GM23338 (cell line): ENCODE data around the gene CELF4. TPM values are rescaled to one million over a fixed set of nuclear protein-coding genes. Genes with fewer than 3 reads are reported as not detected.

ENCODE experiments used
- ATAC-seq: fragments of 200-7000 bp; cut with Tn5 transposase; 3 replicates; pipeline ENCODE4 v1.9.1; 2020
- DNase-seq: peaks from one replicate; pipeline ENCODE4 v3.0.0-alpha.2; 2015; ENCODE audit warnings: low spot score
- H2AFZ ChIP-seq: fragments of 200-600 bp; sonication (generic); 2 replicates; pipeline ENCODE4 v1.8.0; 2016; ENCODE audit warnings: antibody characterized with exemption, mild to moderate bottlenecking, moderate library complexity
- H3F3A ChIP-seq: fragments of 200-600 bp; sonication (generic); replicated peaks from 2 replicates; pipeline ENCODE4 v1.8.0; 2017; ENCODE audit warnings: antibody characterized with exemption, mixed run types, low read depth
- H3K27ac ChIP-seq: fragments of 200-600 bp; sonication (generic); 2 replicates; pipeline ENCODE4 v1.6.1; 2016; ENCODE audit warnings: low read depth
- H3K27me3 ChIP-seq: fragments of 200-600 bp; sonication (generic); 2 replicates; pipeline ENCODE4 v1.8.0; 2016; ENCODE audit warnings: mild to moderate bottlenecking, mixed run types, moderate library complexity; ENCODE audit not compliant: insufficient read depth
- H3K36me3 ChIP-seq: fragments of 200-600 bp; sonication (generic); 2 replicates; pipeline ENCODE4 v1.8.0; 2016; ENCODE audit warnings: mild to moderate bottlenecking; ENCODE audit not compliant: insufficient read depth
- H3K4me1 ChIP-seq: fragments of 200-600 bp; sonication (generic); 2 replicates; pipeline ENCODE4 v1.8.0; 2016; ENCODE audit warnings: mild to moderate bottlenecking, moderate library complexity; ENCODE audit not compliant: insufficient read depth
- H3K4me2 ChIP-seq: fragments of 200-600 bp; sonication (generic); 2 replicates; pipeline ENCODE4 v1.7.1; 2017; ENCODE audit warnings: mixed run types
- H3K4me3 ChIP-seq: fragments of 200-600 bp; sonication (generic); 2 replicates; pipeline ENCODE4 v1.6.1; 2016; ENCODE audit warnings: mixed run types
- H3K79me2 ChIP-seq: fragments of 200-600 bp; sonication (generic); replicated peaks from 2 replicates; pipeline ENCODE4 v1.8.0; 2017; ENCODE audit warnings: mild to moderate bottlenecking; ENCODE audit not compliant: insufficient read depth
- H3K9me2 ChIP-seq: fragments of 200-600 bp; sonication (generic); 2 replicates; pipeline ENCODE4 v1.8.0; 2017; ENCODE audit not compliant: insufficient read depth
- H4K20me1 ChIP-seq: fragments of 200-600 bp; sonication (generic); replicated peaks from 2 replicates; pipeline ENCODE4 v1.8.0; 2017; ENCODE audit warnings: mild to moderate bottlenecking; ENCODE audit not compliant: insufficient read depth
- H3K27ac Mint-ChIP-seq: 2 replicates; pipeline ENCODE4 v1.8.0; 2020; ENCODE audit warnings: inconsistent platforms, mild to moderate bottlenecking, moderate library complexity, mixed read lengths
- H3K27me3 Mint-ChIP-seq: 3 replicates; pipeline ENCODE4 v1.8.0; 2022; ENCODE audit warnings: low read depth, mild to moderate bottlenecking, moderate library complexity, mixed read lengths, inconsistent platforms; ENCODE audit not compliant: insufficient read depth, poor library complexity
- H3K36me3 Mint-ChIP-seq: 3 replicates; pipeline ENCODE4 v1.8.0; 2021; ENCODE audit warnings: low read depth, mild to moderate bottlenecking, inconsistent platforms, moderate library complexity, mixed read lengths
- H3K4me1 Mint-ChIP-seq: 3 replicates; pipeline ENCODE4 v1.8.0; 2020; ENCODE audit warnings: mild to moderate bottlenecking, inconsistent platforms, mixed read lengths
- H3K4me3 Mint-ChIP-seq: 3 replicates; pipeline ENCODE4 v1.8.0; 2021; ENCODE audit warnings: moderate library complexity, mild to moderate bottlenecking, inconsistent platforms, mixed read lengths
- H3K9me3 Mint-ChIP-seq: 3 replicates; pipeline ENCODE4 v1.8.0; 2020; ENCODE audit warnings: moderate library complexity, mild to moderate bottlenecking, inconsistent platforms, mixed read lengths
- EZH2phosphoT487 ChIP-seq: fragments of 200-600 bp; sonication (generic); IDR thresholded peaks from one replicate; pipeline ENCODE4 v1.8.1; 2018; ENCODE audit warnings: antibody characterized with exemption; ENCODE audit not compliant: unreplicated experiment
- NANOG ChIP-seq: IDR thresholded peaks from 2 replicates; pipeline ENCODE4 v1.6.1; 2016; ENCODE audit warnings: antibody characterized with exemption, borderline replicate concordance
- ZNF114 ChIP-seq: fragments of 250-450 bp; sonication (Bioruptor Pico); IDR thresholded peaks from 2 replicates; pipeline ENCODE4 v1.5.0; 2020; ENCODE audit warnings: mild to moderate bottlenecking, moderate library complexity
- polyA plus RNA-seq: library from polyadenylated mRNA; unstranded; fragments of >200 nt; fragmentation: Nextera tagmentation; extraction: Ambion mirVana; gene quantifications from 2 replicates; pipeline ENCODE4 v1.2.1, GENCODE V29; 2016
- total RNA-seq: library from RNA; depleted of rRNA; stranded (reverse); fragments of >200 nt; shearing (Covaris generic); gene quantifications from 2 replicates; pipeline ENCODE4 v1.2.3, GENCODE V29; 2014
- TF ChIP-seq, protein P1 (sequence below): fragments of 250-450 bp; sonication (Bioruptor Pico); IDR thresholded peaks from 2 replicates; pipeline ENCODE4 v1.5.0; 2020; ENCODE audit warnings: mild to moderate bottlenecking, moderate library complexity
- TF ChIP-seq, protein P2 (sequence below): IDR thresholded peaks from one replicate; pipeline ENCODE4 v1.6.1; 2018; ENCODE audit warnings: antibody characterized with exemption; ENCODE audit not compliant: unreplicated experiment

The CELF4 gene
- total and polyA plus RNA-seq, 2 experiments from 2014 or later: 2.6 to 6.7 TPM

DNA sequence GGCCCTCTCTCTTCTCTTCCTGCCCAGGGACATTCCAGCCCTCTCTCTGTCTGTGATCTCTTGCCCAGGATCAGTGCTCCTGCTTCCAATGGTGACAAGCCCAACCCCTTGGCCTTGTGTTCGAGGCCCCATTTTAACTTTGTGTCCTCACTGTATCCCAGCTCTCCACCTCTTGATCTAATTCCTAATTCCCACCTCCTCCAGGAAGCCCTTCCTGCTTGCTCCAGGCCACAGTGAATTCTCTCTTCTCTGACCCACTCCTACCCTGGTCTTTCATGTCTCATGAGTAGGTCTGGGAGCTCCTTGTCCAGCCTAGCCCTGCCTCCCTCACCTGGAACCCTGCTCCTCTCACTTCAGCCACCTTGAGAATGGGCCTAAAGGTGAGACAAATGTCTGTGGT is 249.1 kb downstream of the CELF4 start (continued):
- TF ChIP-seq, protein P1, sequence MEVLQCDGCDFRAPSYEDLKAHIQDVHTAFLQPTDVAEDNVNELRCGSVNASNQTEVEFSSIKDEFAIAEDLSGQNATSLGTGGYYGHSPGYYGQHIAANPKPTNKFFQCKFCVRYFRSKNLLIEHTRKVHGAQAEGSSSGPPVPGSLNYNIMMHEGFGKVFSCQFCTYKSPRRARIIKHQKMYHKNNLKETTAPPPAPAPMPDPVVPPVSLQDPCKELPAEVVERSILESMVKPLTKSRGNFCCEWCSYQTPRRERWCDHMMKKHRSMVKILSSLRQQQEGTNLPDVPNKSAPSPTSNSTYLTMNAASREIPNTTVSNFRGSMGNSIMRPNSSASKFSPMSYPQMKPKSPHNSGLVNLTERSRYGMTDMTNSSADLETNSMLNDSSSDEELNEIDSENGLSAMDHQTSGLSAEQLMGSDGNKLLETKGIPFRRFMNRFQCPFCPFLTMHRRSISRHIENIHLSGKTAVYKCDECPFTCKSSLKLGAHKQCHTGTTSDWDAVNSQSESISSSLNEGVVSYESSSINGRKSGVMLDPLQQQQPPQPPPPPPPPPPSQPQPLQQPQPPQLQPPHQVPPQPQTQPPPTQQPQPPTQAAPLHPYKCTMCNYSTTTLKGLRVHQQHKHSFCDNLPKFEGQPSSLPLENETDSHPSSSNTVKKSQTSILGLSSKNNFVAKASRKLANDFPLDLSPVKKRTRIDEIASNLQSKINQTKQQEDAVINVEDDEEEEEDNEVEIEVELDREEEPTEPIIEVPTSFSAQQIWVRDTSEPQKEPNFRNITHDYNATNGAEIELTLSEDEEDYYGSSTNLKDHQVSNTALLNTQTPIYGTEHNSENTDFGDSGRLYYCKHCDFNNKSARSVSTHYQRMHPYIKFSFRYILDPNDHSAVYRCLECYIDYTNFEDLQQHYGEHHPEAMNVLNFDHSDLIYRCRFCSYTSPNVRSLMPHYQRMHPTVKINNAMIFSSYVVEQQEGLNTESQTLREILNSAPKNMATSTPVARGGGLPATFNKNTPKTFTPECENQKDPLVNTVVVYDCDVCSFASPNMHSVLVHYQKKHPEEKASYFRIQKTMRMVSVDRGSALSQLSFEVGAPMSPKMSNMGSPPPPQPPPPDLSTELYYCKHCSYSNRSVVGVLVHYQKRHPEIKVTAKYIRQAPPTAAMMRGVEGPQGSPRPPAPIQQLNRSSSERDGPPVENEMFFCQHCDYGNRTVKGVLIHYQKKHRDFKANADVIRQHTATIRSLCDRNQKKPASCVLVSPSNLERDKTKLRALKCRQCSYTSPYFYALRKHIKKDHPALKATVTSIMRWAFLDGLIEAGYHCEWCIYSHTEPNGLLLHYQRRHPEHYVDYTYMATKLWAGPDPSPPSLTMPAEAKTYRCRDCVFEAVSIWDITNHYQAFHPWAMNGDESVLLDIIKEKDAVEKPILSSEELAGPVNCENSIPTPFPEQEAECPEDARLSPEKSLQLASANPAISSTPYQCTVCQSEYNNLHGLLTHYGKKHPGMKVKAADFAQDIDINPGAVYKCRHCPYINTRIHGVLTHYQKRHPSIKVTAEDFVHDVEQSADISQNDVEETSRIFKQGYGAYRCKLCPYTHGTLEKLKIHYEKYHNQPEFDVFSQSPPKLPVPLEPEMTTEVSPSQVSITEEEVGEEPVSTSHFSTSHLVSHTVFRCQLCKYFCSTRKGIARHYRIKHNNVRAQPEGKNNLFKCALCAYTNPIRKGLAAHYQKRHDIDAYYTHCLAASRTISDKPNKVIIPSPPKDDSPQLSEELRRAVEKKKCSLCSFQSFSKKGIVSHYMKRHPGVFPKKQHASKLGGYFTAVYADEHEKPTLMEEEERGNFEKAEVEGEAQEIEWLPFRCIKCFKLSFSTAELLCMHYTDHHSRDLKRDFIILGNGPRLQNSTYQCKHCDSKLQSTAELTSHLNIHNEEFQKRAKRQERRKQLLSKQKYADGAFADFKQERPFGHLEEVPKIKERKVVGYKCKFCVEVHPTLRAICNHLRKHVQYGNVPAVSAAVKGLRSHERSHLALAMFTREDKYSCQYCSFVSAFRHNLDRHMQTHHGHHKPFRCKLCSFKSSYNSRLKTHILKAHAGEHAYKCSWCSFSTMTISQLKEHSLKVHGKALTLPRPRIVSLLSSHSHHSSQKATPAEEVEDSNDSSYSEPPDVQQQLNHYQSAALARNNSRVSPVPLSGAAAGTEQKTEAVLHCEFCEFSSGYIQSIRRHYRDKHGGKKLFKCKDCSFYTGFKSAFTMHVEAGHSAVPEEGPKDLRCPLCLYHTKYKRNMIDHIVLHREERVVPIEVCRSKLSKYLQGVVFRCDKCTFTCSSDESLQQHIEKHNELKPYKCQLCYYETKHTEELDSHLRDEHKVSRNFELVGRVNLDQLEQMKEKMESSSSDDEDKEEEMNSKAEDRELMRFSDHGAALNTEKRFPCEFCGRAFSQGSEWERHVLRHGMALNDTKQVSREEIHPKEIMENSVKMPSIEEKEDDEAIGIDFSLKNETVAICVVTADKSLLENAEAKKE (CRISPR knock-in tag): no peak
- TF ChIP-seq, protein P2, sequence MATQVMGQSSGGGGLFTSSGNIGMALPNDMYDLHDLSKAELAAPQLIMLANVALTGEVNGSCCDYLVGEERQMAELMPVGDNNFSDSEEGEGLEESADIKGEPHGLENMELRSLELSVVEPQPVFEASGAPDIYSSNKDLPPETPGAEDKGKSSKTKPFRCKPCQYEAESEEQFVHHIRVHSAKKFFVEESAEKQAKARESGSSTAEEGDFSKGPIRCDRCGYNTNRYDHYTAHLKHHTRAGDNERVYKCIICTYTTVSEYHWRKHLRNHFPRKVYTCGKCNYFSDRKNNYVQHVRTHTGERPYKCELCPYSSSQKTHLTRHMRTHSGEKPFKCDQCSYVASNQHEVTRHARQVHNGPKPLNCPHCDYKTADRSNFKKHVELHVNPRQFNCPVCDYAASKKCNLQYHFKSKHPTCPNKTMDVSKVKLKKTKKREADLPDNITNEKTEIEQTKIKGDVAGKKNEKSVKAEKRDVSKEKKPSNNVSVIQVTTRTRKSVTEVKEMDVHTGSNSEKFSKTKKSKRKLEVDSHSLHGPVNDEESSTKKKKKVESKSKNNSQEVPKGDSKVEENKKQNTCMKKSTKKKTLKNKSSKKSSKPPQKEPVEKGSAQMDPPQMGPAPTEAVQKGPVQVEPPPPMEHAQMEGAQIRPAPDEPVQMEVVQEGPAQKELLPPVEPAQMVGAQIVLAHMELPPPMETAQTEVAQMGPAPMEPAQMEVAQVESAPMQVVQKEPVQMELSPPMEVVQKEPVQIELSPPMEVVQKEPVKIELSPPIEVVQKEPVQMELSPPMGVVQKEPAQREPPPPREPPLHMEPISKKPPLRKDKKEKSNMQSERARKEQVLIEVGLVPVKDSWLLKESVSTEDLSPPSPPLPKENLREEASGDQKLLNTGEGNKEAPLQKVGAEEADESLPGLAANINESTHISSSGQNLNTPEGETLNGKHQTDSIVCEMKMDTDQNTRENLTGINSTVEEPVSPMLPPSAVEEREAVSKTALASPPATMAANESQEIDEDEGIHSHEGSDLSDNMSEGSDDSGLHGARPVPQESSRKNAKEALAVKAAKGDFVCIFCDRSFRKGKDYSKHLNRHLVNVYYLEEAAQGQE: no peak
- no peak for TF ChIP-seq EZH2phosphoT487
- no peak for TF ChIP-seq NANOG
- TF ChIP-seq ZNF114 (CRISPR knock-in tag): no peak

DNA sequence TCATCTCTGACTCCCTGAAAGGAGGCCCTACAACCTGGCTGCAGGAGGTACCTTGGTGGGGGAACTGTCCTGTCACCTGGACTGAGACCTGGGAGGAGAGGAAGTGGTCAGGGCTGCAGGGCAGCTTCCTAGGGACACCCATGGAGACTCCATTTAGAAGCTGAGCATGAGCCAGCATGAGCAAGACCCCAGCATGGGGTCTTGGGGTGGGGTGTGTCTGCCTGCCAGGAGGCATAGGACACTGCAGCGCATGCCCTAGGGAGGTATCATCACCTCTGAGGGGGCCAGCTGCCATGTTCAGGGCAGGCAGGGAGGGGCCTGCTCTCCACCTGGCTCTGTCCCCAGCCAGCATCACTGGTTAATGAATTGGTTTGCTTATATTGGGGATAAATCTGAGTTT is 249.7 kb downstream of the CELF4 start:
- Histone ChIP-seq H3K27me3 (no peaks in the 10 kb centered on the region), H3K79me2 (no peaks in the 10 kb centered on the region), H3K4me2 (no peak overlapping the region), H3K4me3 (no peak overlapping the region), H4K20me1 (no peaks in the 10 kb centered on the region), H3K9me2 (no peaks in the 10 kb centered on the region), H2AFZ (no peak overlapping the region), H3K27ac (no peak overlapping the region), H3K4me1 (no peaks in the 10 kb centered on the region), H3F3A (no peaks in the 10 kb centered on the region), H3K36me3 (no peaks in the 10 kb centered on the region)
- no peak for DNase-seq
- TF ChIP-seq, protein P1 (CRISPR knock-in tag): no peak
- no peak overlapping the region for H3K4me3 Mint-ChIP-seq
- ATAC-seq: no peak
- peaks cover 8% of the 10 kb centered on the region for H3K27me3 Mint-ChIP-seq
- H3K9me3 Mint-ChIP-seq: no peaks in the 10 kb centered on the region
- H3K36me3 Mint-ChIP-seq: no peaks in the 10 kb centered on the region
- H3K4me1 Mint-ChIP-seq: no peaks in the 10 kb centered on the region
- no peak overlapping the region for H3K27ac Mint-ChIP-seq
